ENCODE measurements around the gene SNAPC5.
"Not testable (repeated sequence)": the region's sequence is repeated elsewhere in the genome, so short reads cannot be mapped to it uniquely, and the experiment has no call there.

Gene SNAPC5

DNA sequence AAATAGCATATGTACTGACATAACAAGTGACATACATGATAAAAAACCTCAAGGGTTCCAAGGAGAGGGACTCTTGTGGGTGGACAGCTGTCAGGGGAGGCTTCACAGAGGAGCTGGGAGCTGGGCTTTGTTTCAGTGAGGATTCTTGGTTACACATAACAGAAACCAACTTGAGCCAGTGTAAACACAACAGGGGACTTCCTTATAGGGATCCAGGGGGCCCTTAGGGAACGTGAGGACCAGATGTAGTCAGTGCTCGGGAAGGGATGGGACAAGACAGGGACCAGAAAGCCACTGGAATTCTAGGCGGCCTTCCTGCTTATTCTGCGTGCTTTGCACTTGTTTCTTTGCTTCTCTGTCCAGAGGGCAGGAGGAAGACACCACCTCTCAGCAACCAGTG is 34.9 kb downstream of the SNAPC5 start:
- no peak for TF ChIP-seq CTCF (IDR thresholded peaks at IDR 0.05)
- H3K4me3 ChIP-seq, result no peak overlapping the region
- H3K27ac ChIP-seq, result no peak overlapping the region
- no peak for DNase-seq (ENCODE audit: low spot score)

DNA sequence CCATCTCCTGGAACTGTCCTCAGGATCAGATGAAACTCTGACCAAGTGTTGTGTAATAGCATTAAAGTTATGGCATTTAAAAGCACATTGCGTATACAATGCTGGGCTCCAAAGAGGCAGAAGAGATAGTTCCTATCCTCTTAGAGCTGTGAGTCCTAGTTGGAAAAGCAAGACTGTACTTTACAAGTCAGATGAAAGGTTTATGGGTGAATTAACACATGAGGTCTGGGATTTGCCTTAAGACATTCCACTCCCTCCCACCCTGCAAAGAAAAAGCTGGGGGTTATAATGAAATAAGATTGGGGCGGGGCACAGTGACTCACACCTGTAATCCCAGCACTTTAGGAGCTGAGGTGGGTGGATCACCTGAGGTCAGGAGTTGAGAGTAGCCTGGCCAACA is 35.6 kb downstream of the SNAPC5 start:
- no peak overlapping the region for H3K27ac ChIP-seq
- no peak for DNase-seq (ENCODE audit: low spot score)
- TF ChIP-seq CTCF (IDR thresholded peaks at IDR 0.05), result no peak

DNA sequence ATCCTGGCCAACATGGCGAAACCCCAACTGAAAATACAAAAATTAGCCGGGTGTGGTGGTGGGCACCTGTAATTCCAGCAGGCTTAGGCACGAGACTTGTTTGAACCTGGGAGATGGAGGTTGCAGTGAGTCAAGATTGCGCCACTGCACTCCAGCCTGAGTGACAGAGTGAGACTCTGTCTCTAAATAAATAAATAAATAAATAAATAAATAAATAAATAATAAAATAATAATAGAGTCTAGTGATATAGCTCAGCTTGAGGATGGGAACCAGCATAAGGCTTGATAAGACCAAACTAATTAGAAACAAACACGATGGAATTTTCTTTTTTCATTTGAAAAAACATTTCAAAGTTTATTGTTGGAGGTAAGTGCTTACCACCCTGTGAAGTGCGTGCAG is 36.3 kb downstream of the SNAPC5 start:
- not testable (repeated sequence) for H3K4me3 ChIP-seq; H3K27ac ChIP-seq; DNase-seq (ENCODE audit: low spot score)

More for the DNA sequence above, 35.6 kb downstream of the SNAPC5 start:
- no peak overlapping the region for H3K4me3 ChIP-seq

DNA sequence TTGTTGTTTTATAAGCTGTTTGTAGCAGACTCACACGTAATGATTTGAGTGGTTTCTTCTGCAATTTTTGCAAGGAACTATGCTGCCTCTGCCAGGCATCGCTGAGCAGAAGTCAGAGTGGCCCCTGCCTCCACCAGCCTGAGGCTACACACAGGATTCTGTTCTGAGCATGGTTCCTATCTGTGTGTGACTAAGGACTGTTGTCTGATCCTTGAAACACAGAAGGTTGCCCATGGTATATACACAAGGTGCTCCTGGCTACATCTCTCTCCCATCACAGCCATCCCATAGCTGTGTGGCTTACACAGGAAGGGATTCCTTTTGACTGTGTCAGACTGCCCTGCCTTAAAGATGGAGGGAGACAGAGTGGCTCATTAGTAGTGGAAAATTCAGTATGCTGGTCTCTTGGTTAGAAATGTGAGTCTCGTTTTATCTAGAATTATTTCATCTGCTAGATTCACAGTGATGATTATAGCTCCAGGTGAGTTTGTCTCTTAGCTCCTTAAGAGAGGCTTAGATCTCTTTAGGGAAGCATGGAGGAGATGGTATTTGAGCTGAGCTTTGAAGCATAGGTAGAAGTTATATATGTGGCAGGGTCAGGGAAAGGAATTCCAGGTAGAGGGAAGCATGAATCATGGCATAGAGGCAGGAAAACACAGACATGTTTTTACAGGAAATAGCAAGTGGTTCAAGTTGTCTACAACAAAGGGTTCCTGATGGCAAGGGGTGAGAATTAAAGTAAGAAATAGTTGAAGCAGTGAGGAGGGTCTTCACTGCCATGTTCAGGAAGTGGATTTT is 37.5 kb downstream of the SNAPC5 start:
- no peak overlapping the region for H3K27ac ChIP-seq
- no peak for DNase-seq (ENCODE audit: low spot score)
- no peak for TF ChIP-seq CTCF (IDR thresholded peaks at IDR 0.05)
- H3K4me3 ChIP-seq, result no peak overlapping the region

DNA sequence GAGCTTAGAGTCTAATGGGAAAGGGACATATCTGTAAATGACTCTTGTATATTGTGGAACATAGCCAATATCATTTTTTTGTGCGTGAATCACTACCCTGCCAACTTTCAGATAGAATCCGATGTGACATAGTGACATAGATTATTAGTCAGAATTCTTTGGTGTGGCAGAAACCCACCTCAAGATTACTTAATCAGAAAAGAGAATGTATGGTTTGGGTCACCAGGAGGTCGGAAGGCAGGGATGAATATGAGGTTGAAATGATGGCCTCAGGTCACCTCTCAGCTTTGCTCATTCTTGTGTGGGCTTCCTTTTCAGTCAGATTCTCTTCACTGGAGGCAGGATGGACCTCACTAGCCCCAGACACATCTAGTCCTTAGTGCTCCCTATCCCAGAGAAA is 41.4 kb downstream of the SNAPC5 start:
- no peak for DNase-seq (ENCODE audit: low spot score)
- Histone ChIP-seq H3K4me3 (no peak overlapping the region), H3K27ac (no peak overlapping the region)
- TF ChIP-seq CTCF (IDR thresholded peaks at IDR 0.05), result no peak

GRCh38 chr15:66454143-66454542 is 43.4 kb downstream of the SNAPC5 start:
- H3K4me3 ChIP-seq, result no peak overlapping the region
- H3K27ac ChIP-seq, result no peak overlapping the region
- TF ChIP-seq CTCF (IDR thresholded peaks at IDR 0.05), result no peak
- no peak for DNase-seq (ENCODE audit: low spot score)

GRCh38 chr15:66452971-66453580 is 44.5 kb downstream of the SNAPC5 start:
- no peak for TF ChIP-seq CTCF (IDR thresholded peaks at IDR 0.05)
- no peak for DNase-seq (ENCODE audit: low spot score)
- no peak overlapping the region for H3K4me3 ChIP-seq
- no peak overlapping the region for H3K27ac ChIP-seq

Measured in coronary artery (tissue), 2 donors.